Measurements from ENCODE around the gene MPRIP. TPM values are rescaled to one million over a fixed set of nuclear protein-coding genes. Genes with fewer than 3 reads are reported as not detected.
"Not testable (repeated sequence)": the region's sequence is repeated elsewhere in the genome, so short reads cannot be mapped to it uniquely, and the experiment has no call there.

The MPRIP gene
- total RNA-seq, 1 experiment from 2014 or later = 338 TPM

DNA sequence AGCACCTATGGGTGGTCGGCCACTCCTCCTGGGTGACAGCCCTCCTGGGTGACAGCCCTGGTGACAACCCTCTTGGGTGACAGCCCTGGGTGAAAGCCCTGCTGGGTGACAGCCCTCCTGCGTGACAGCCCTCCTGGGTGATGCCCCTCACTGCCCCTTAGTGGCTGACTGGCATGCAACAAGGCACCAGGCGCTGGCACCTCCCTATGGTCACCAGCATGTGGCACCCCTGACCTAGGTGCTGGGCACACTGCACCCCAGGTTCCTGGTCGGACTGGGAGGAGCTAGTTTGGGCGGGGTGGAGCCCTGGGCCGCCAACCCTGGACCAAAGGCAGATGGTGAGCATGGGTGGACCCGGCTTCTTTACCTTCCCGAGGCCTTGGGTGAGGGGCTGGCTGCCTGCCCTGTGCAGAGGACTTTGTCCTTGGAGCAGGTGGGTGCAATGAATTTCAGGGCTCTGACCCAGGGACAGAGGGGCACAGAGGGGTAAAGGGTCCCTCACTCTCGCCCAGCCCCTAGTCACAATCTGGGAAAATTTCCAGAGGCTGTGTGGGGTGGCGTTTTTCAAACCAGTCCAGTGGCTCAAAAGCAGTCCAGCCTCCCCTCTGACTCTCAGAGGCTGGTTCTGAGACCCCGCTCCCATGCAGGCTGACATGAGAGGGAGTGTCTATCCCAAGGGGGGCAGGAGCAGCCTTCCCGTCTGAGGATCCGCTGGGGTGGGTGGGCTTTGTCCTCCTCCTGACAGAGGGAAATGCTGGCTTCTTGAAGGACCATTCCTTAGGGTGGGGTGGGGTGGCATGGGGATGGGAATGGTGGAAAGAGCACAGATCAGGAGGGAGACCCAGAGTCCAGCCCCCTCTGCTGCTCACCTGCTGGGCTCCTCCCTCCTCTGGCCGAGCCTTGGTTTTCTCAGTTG is 44.5 kb upstream of the MPRIP start:
- Mint-ChIP-seq H3K27me3 (ENCODE audit: unreplicated experiment) (no peaks in the 10 kb centered on the region), H3K4me3 (ENCODE audit: low read depth, unreplicated experiment) (no peak overlapping the region), H3K4me1 (ENCODE audit: low read depth, unreplicated experiment) (no peaks in the 10 kb centered on the region), H3K27ac (ENCODE audit: unreplicated experiment) (no peak overlapping the region), H3K36me3 (ENCODE audit: insufficient read depth, unreplicated experiment) (no peaks in the 10 kb centered on the region), H3K9me3 (ENCODE audit: low read depth, unreplicated experiment) (peaks cover 2% of the 10 kb centered on the region)
- intact Hi-C loops (cut with micrococcal nuclease; ENCODE audit: unreplicated experiment) = loop anchor here (5.0 kb wide), 1 partner anchor 315 kb away; no protein-coding TSS in a partner anchor
- BruUV-seq (replicated peaks) = no TSS peak
- CTCF ChIA-PET = interaction anchor here (0.5 to 1.0 kb wide), 15 partner anchors 11 to 644 kb away, joined by 3 to 7 read pairs (median 3); no protein-coding TSS in a partner anchor
- TF ChIP-seq CTCF (IDR thresholded peaks at IDR 0.05; ENCODE audit: unreplicated experiment) = peak; percentile 95
- peak; percentile 91 for DNase-seq

DNA sequence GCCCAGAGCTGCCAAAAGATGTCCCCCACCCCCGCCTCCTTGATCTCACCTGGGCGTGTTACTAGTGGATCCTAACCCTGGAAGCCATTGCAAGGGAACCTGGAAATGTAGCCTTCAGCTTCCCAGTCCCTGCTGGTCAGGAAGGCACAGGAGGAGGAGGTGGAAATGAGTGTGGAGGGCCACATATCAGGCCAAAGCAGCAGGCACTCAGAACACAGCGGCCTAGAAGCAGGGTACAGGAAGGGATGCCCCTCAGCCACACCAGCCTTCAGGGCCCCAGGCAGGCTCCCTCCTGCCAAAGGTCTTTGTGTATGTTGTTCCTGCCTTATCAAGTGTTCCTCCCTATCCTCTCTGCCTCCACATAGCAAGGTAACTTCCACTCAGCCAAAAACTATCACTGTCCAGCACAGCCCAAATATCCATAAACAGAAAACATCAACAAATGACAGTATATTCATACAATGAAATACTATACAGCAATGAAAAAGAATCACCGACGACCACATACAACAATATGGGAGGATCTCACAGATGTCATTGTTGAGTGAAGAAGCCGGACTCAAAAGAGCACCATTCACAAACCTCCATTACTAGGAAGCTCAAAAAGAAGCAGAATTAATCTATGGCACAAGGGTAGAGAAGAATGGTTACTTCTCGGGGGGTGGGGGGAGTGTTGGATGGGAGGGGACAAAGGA is 42.2 kb upstream of the MPRIP start:
- no TSS peak for BruUV-seq (replicated peaks)
- TF ChIP-seq CTCF (IDR thresholded peaks at IDR 0.05; ENCODE audit: unreplicated experiment) = no peak
- intact Hi-C loops (cut with micrococcal nuclease; ENCODE audit: unreplicated experiment) = loop anchor here (5.0 kb wide), 1 partner anchor 312 kb away; no protein-coding TSS in a partner anchor
- H3K4me1 Mint-ChIP-seq (ENCODE audit: low read depth, unreplicated experiment) = peaks cover 14% of the 10 kb centered on the region
- no peak for DNase-seq
- H3K36me3 Mint-ChIP-seq (ENCODE audit: insufficient read depth, unreplicated experiment) = no peaks in the 10 kb centered on the region
- H3K27me3 Mint-ChIP-seq (ENCODE audit: unreplicated experiment) = no peaks in the 10 kb centered on the region
- CTCF ChIA-PET = no interaction called here
- no peaks in the 10 kb centered on the region for H3K9me3 Mint-ChIP-seq (ENCODE audit: low read depth, unreplicated experiment)
- H3K27ac Mint-ChIP-seq (ENCODE audit: unreplicated experiment) = no peak overlapping the region
- H3K4me3 Mint-ChIP-seq (ENCODE audit: low read depth, unreplicated experiment) = no peak overlapping the region

GRCh38 chr17:17001076-17001777 is 41.0 kb upstream of the MPRIP start:
- intact Hi-C loops (cut with micrococcal nuclease; ENCODE audit: unreplicated experiment) = no loop called here
- no peak overlapping the region for H3K27ac Mint-ChIP-seq (ENCODE audit: unreplicated experiment)
- no TSS peak for BruUV-seq (replicated peaks)
- no peak overlapping the region for H3K4me3 Mint-ChIP-seq (ENCODE audit: low read depth, unreplicated experiment)
- H3K4me1 Mint-ChIP-seq (ENCODE audit: low read depth, unreplicated experiment) = peaks cover 14% of the 10 kb centered on the region
- H3K9me3 Mint-ChIP-seq (ENCODE audit: low read depth, unreplicated experiment) = no peaks in the 10 kb centered on the region
- no peaks in the 10 kb centered on the region for H3K27me3 Mint-ChIP-seq (ENCODE audit: unreplicated experiment)
- TF ChIP-seq CTCF (IDR thresholded peaks at IDR 0.05; ENCODE audit: unreplicated experiment) = no peak
- CTCF ChIA-PET = no interaction called here
- no peak for DNase-seq
- H3K36me3 Mint-ChIP-seq (ENCODE audit: insufficient read depth, unreplicated experiment) = no peaks in the 10 kb centered on the region

DNA sequence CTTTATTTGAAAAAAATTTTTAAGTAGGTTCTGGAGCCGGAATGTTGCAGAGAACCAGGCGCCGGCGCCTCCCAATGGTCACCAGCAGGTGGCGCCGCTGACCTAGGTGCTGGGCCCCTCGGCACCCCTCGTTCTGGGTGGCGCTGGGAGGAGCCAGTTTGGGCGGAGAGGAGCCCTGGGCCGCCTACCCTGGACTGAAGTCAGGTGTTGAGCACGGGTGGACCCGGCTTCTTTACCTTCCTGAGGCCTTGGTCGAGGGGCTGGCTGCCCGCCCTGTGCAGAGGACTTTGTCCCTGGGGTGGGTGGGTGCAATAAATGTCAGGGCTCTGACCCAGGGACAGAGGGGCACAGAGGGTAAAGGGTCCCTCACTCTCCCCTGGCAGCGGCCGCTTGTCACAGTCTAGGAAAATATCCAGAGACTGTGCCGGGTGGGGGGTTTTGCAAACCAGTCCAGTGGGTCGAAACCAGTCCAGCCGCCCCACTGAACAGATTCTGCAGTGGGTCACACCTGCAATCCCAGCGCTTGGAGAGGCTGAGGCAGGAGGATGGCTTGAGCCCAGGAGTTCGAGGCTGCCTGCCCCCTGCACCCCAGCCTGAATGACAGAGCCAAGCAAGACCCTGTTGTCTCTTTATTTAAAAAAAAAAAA is 40.3 kb upstream of the MPRIP start:
- H3K36me3 Mint-ChIP-seq (ENCODE audit: insufficient read depth, unreplicated experiment) = no peaks in the 10 kb centered on the region
- no peak overlapping the region for H3K4me3 Mint-ChIP-seq (ENCODE audit: low read depth, unreplicated experiment)
- H3K27me3 Mint-ChIP-seq (ENCODE audit: unreplicated experiment) = no peaks in the 10 kb centered on the region
- H3K27ac Mint-ChIP-seq (ENCODE audit: unreplicated experiment) = no peak overlapping the region
- TF ChIP-seq CTCF (IDR thresholded peaks at IDR 0.05; ENCODE audit: unreplicated experiment) = peak; percentile 74
- intact Hi-C loops (cut with micrococcal nuclease; ENCODE audit: unreplicated experiment) = no loop called here
- H3K9me3 Mint-ChIP-seq (ENCODE audit: low read depth, unreplicated experiment) = no peaks in the 10 kb centered on the region
- peak; percentile 83 for DNase-seq
- H3K4me1 Mint-ChIP-seq (ENCODE audit: low read depth, unreplicated experiment) = peaks cover 14% of the 10 kb centered on the region
- CTCF ChIA-PET = no interaction called here
- BruUV-seq (replicated peaks) = no TSS peak

DNA sequence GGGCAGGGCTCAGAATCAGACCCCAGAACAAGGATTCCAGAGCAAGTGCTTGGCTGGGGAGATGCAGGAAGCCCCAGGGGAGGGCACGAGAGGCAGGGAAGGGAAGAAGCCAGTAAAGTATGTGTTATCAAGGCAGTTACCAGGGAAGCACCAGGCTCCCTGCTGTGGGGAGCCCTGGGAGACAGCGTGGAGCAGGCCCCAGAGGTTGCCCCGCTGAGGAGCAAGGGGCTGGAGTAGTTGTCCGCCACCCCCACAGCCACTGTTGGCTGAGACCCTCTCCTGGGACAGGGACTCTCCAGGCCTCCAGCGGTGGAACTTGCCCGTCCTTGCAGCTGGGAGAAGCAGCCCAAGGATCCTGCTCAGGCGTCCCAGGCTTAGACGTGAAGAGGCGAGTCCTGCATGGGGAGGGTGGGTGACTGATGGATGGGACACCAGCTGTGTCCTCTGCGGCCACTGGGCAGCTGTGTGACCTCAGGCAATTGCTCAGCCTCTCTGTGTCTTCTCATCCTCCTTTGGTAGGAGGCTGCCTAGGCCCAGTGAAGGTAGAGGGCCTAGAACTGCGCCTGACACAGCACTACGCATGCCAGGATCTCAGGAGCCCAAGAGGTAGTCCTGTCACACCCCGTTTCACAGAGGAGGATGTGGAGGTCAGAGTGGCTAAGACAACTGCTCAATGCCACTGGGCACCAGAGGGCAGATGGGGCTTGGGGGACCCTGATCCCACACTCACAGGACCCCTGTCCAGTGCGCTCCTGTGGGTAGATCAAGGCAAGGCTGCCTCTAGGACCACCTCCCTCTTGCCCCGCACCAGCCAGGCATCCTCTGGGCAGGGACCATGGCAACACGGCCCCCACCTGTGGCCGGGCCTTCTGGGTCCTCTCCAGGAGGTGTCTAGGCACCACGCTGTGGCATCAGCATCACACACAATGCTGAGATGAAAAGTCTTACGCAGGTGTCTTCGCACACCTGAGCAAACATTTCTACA is 39.2 kb upstream of the MPRIP start:
- DNase-seq; H3K9me3 Mint-ChIP-seq (ENCODE audit: low read depth, unreplicated experiment); H3K27me3 Mint-ChIP-seq (ENCODE audit: unreplicated experiment); intact Hi-C loops (cut with micrococcal nuclease; ENCODE audit: unreplicated experiment); H3K36me3 Mint-ChIP-seq (ENCODE audit: insufficient read depth, unreplicated experiment); H3K27ac Mint-ChIP-seq (ENCODE audit: unreplicated experiment); H3K4me3 Mint-ChIP-seq (ENCODE audit: low read depth, unreplicated experiment); CTCF ChIA-PET; BruUV-seq (replicated peaks): not testable (repeated sequence)
- H3K4me1 Mint-ChIP-seq (ENCODE audit: low read depth, unreplicated experiment) = peaks cover 14% of the 10 kb centered on the region

All from Calu3 (cell line).